Ovary (tissue), 3 donors: ENCODE data around the gene MAML2.

ENCODE experiments used
- POLR2A ChIP-seq: fragments of 450-650 bp; IDR thresholded peaks from one replicate; pipeline ENCODE4 v1.6.1; 2017; ENCODE audit warnings: antibody characterized with exemption, mild to moderate bottlenecking, moderate library complexity
- TF ChIP-seq, protein P1 (sequence below), 3 donors: fragments of 450-650 bp in 2 of 3; fragments of 200-600 bp in 1 of 3; IDR thresholded peaks; one replicate each; pipeline versions ENCODE4 v1.5.1 to v1.8.0; 2016 to 2022; ENCODE audit warnings: antibody characterized with exemption in 3 of 3, mild to moderate bottlenecking in 1 of 3
- donor health status: DM: no; HTN: no; CAD: no.

GRCh38 chr11:96229354-96229977 is 113.5 kb downstream of the MAML2 start:
- TF ChIP-seq, protein P1, sequence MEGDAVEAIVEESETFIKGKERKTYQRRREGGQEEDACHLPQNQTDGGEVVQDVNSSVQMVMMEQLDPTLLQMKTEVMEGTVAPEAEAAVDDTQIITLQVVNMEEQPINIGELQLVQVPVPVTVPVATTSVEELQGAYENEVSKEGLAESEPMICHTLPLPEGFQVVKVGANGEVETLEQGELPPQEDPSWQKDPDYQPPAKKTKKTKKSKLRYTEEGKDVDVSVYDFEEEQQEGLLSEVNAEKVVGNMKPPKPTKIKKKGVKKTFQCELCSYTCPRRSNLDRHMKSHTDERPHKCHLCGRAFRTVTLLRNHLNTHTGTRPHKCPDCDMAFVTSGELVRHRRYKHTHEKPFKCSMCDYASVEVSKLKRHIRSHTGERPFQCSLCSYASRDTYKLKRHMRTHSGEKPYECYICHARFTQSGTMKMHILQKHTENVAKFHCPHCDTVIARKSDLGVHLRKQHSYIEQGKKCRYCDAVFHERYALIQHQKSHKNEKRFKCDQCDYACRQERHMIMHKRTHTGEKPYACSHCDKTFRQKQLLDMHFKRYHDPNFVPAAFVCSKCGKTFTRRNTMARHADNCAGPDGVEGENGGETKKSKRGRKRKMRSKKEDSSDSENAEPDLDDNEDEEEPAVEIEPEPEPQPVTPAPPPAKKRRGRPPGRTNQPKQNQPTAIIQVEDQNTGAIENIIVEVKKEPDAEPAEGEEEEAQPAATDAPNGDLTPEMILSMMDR (IDR thresholded peaks at IDR 0.05): no peak
- no peak for TF ChIP-seq POLR2A
